ENCODE results near the gene ALDH1A1. TPM values are rescaled to one million over a fixed set of nuclear protein-coding genes. Genes with fewer than 3 reads are reported as not detected.

The ALDH1A1 gene
- total and polyA plus RNA-seq, 9 of the 15 experiments (the other 6 are each of a cell fraction or from before 2014, with no cell fraction given) = 1.8 to 86.3 (median 24.4) TPM

- H3K79me2 ChIP-seq (ENCODE audit: control insufficient read depth, insufficient read depth, low read length) = no peaks in the 10 kb centered on the region
- BruUV-seq (replicated peaks) = no TSS peak
- intact Hi-C loops (cut with micrococcal nuclease) = no loop called here
- FAIRE-seq (no peak), DNase-seq (ENCODE audit: extremely low read depth in 1 of 4, low spot score in 3 of 4) (no peak), ATAC-seq (no peak)
- no peak overlapping the region for H3K4me2 ChIP-seq (ENCODE audit: insufficient read depth, low read length)
- CTCF ChIA-PET (ENCODE audit: low intra/inter-chr PET ratio) = no interaction called here
- no peak overlapping the region for H2AFZ ChIP-seq (ENCODE audit: low read depth, low read length)
- no peaks in the 10 kb centered on the region for H3K9me1 ChIP-seq (ENCODE audit: control insufficient read depth, insufficient read depth, low read length)
- H3K4me1 ChIP-seq (replicated peaks in 1 of 2; ENCODE audit: control insufficient read depth in 2 of 2, insufficient read depth in 2 of 2, low read length in 2 of 2) = no peaks in the 10 kb centered on the region; a peak in 2 of 5 replicates
- no peaks in the 10 kb centered on the region for H4K20me1 ChIP-seq (replicated peaks; ENCODE audit: control insufficient read depth, insufficient read depth, low read length)
- in situ Hi-C loops (cut with MboI) = no loop called here
- POLR2A ChIA-PET = no interaction called here
- H3K36me3 ChIP-seq (ENCODE audit: control insufficient read depth, insufficient read depth, low read length) = no peaks in the 10 kb centered on the region
- 58% methylated on average over 6 of the region's 6 CpGs for WGBS (ENCODE audit: insufficient coverage, low coverage, missing lambda C conversion rate)
- no peaks in the 10 kb centered on the region for H3K27me3 ChIP-seq (ENCODE audit: control insufficient read depth in 2 of 2, insufficient read depth in 2 of 2, low read length in 2 of 2)
- no peak for TF ChIP-seq ZNF184 (CRISPR knock-in tag; IDR thresholded peaks at IDR 0.05)
- no peak for TF ChIP-seq PREB (CRISPR knock-in tag; IDR thresholded peaks at IDR 0.05)
- no peak for TF ChIP-seq U2AF2 (optimal IDR thresholded peaks at IDR 0.05; ENCODE audit: low read depth, low read length)
- TF ChIP-seq RNF2 (IDR thresholded peaks at IDR 0.05) = no peak
- no peak for TF ChIP-seq PHB2 (IDR thresholded peaks at IDR 0.05; ENCODE audit: low read depth)
- no peak for TF ChIP-seq POLR2B (IDR thresholded peaks at IDR 0.05; ENCODE audit: low read depth, partially characterized antibody)
- TF ChIP-seq, protein P1, sequence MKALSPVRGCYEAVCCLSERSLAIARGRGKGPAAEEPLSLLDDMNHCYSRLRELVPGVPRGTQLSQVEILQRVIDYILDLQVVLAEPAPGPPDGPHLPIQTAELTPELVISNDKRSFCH (CRISPR knock-in tag; IDR thresholded peaks at IDR 0.05) = no peak
- TF ChIP-seq, protein P1 (tag; IDR thresholded peaks at IDR 0.05) = no peak
- no peak overlapping the region for H3K9ac ChIP-seq (ENCODE audit: insufficient read depth in 1 of 2, low read depth in 2 of 2, low read length in 2 of 2)
- no peaks in the 10 kb centered on the region for H3K9me3 ChIP-seq (replicated peaks; ENCODE audit: control insufficient read depth, insufficient read depth, low read depth, low read length)
- no peak overlapping the region for H3K27ac ChIP-seq (ENCODE audit: extremely low read depth, low read depth, low read length)
- no peak overlapping the region for H3K4me3 ChIP-seq
Observed at GRCh38 chr9:72986522-72987116, 33.8 kb upstream of the ALDH1A1 start.
